GM12891 (cell line): Measurements from ENCODE around the gene B3GNT3.
A peak's percentile ranks its signal among the peaks of the same experiment; 100 is the strongest.

Experiments
- DNase-seq: peaks from one replicate; pipeline ENCODE4 v3.0.0; 2011; ENCODE audit warnings: low spot score; ENCODE audit not compliant: insufficient read length
- FAIRE-seq: peaks from 2 replicates; lab custom pipeline; 2011; peaks lifted over from hg19 to GRCh38; lab: Jason Lieb, UNC
- PAX5 ChIP-seq: IDR thresholded peaks from 2 replicates; pipeline ENCODE4 v1.6.1; 2011; ENCODE audit warnings: low read length, moderate library complexity, mild to moderate bottlenecking; ENCODE audit not compliant: insufficient read depth, severe bottlenecking
- POLR2A ChIP-seq: IDR thresholded peaks from 2 replicates; pipeline ENCODE4 v1.6.1; 2011; ENCODE audit warnings: low read depth, low read length, control low read depth
- POLR2AphosphoS5 ChIP-seq: IDR thresholded peaks from 2 replicates; pipeline ENCODE4 v1.6.1; 2011; ENCODE audit warnings: low read depth, low read length, control low read depth
- POU2F2 ChIP-seq: IDR thresholded peaks from 2 replicates; pipeline ENCODE4 v1.6.1; 2011; ENCODE audit warnings: low read depth, mild to moderate bottlenecking, control low read depth, low read length, moderate library complexity
- SPI1 ChIP-seq: IDR thresholded peaks from 2 replicates; pipeline ENCODE4 v1.6.1; 2011; ENCODE audit warnings: low read depth, low read length, control low read depth
- TAF1 ChIP-seq: IDR thresholded peaks from 2 replicates; pipeline ENCODE4 v1.6.1; 2011; ENCODE audit warnings: low read depth, low read length, control low read depth

Gene B3GNT3

DNA sequence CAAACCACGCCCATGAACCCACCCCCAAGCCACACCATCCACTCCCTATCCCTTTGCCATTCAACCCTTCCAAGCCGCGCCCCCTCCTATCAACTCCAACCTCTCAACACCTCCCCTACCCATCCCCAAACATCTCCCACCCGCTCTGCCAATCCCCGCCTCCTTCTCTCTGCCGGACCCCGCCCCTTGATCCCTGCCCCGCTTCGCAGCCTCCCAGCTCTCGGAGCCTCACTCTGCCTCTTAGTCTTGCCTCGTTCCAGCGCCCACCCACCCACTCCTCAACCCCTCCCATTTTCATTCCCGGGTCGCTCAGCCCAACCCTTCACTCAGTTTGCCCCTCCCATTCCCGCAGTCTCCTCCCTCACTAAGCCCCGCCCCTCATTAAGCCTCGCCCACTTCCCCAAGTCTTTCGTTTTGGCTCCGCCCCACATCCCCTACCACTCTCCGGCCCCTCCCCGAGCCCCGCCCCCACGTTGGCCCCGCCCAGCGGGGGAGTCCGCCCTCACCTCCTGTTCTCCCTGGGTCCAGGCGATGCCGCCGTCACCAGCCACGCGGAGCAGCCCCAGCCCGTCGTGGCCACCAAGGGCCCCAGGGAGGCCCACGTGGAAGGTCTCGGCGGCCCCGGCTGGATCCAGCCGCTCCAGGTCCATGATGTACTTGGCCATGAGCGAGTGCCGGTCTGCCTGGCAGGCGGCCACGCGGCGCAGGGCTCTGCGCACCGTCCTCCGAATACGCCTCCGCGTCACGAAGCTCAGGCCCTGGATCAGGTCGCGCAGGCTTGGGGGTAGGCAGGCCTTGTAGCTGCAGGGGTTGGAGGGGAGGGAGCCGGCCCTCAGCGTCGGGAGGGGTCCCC lies 47.1 kb downstream of the B3GNT3 start:
- TF ChIP-seq SPI1 (no peak), POLR2AphosphoS5 (no peak), PAX5 (no peak), POU2F2 (no peak; the same call in 1 of the 2 replicates), TAF1 (no peak), POLR2A (no peak)
- DNase-seq: peak; percentile 73
- no peak for FAIRE-seq

DNA sequence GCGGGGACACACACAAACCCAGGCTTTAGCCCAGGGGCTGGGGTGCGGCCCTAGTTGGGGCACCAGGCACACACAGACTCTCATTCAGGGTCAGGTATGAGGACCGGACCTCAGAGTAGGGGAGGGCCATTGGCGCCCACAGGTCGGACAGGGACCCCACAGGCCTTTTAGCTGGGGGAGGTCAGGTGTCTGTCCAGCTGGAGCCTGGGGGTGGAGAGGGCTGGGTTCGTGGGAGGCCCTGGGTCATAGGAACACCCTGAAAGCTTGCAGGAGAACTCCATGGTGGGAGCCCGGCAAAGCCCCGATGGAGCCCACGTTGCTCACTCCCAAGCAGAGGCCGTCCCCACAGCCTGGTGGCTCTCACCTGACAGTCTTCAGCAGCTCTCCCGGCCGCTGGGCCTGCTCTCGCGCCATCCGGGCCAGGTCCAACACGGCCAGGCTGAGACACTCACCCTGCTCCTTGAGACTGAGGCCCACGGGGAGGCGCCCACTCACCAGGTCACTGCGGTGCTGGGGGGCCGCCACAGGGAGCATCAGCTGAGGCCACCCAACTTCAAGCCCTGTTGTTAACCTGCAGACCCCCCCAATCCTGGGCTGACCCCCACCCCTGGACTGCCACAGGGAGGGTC lies 47.8 kb downstream of the B3GNT3 start:
- FAIRE-seq: no peak
- TF ChIP-seq PAX5 (no peak), SPI1 (no peak), POLR2AphosphoS5 (no peak), POU2F2 (no peak), TAF1 (no peak), POLR2A (no peak)

DNA sequence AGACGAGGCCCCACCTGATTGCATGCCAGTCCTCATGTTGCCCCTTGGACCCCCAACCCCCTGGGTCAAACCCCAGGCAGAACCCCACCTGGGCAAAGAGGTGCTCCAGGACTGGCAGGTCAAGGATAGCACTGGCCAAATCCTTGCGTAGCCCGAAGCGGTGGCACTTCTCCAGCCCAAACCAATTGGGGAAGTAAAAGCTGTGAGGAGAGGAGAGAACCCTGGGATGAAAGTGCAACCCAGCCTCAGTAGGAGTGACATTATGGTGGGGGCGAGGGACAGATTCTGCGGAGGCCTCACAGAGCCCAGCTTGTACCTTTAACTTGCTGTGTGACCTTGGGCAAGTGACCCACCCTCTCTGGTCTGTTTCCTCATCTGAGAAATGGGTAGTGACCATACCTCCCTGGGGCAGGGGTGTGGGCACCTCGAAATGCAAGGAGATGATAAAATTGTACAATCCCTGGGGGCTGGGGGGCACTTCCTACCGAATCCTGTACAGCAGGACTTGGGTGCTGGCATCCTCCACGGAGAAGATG lies 48.4 kb downstream of the B3GNT3 start:
- TF ChIP-seq POU2F2: no peak
- TF ChIP-seq PAX5: no peak
- TF ChIP-seq TAF1: no peak
- FAIRE-seq (no peak), DNase-seq (no peak)

More for the DNA sequence above, 47.8 kb downstream of the B3GNT3 start:
- no peak for DNase-seq

DNA sequence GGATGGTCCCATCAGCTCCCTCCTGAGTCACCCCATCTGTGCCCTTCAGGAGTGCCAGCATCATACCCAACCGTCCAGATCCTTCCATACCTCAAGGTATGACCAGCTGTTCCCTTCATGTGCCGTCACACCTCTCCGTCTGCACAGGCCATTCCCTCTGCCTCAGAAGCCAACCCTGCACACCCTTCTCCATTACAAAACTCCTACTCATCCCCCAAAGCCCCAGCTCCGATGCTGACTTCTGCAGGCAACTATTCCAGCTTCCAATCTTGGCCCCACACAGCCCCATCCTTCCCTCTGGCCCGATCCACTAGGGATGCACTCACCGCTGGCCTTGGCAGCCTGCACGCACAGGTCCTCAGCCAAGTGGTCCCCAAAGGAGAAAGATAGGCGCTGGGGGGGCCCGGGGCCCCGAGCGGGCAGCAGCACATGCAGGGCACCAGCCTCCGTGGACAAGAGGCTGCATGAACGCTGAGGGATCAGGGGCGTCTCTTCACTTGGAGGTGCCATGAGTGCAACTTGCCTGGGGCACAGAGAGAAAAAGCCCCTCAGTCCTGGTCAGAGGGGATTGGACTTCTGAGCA lies 49.1 kb downstream of the B3GNT3 start:
- no peak for FAIRE-seq
- no peak for DNase-seq
- TF ChIP-seq POLR2AphosphoS5 (no peak), PAX5 (no peak), SPI1 (no peak), POLR2A (no peak), POU2F2 (no peak), TAF1 (no peak)

DNA sequence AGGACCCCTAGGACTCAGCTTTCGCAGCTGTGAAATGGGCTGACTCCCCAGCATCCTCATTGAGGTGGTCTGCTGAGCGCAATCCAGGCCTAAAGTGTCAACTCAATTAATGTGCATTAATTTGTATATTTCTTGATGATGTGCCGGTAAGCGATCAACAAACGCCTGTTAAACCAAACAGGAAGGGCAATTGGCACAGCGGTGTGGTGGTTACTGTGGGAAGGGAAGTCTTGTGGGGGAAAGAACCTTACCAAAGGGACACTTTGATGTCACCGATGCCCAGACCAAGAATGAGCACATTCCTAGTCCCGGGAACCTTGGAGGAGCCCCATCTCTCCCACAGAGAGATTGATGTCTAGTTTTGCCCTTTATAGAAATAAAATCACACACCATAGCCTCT lies 51.2 kb downstream of the B3GNT3 start:
- TF ChIP-seq SPI1: no peak
- TF ChIP-seq POLR2A: no peak
- TF ChIP-seq POLR2AphosphoS5: no peak
- no peak for TF ChIP-seq TAF1
- no peak for TF ChIP-seq PAX5
- TF ChIP-seq POU2F2: no peak
- FAIRE-seq: no peak
- DNase-seq: no peak

DNA sequence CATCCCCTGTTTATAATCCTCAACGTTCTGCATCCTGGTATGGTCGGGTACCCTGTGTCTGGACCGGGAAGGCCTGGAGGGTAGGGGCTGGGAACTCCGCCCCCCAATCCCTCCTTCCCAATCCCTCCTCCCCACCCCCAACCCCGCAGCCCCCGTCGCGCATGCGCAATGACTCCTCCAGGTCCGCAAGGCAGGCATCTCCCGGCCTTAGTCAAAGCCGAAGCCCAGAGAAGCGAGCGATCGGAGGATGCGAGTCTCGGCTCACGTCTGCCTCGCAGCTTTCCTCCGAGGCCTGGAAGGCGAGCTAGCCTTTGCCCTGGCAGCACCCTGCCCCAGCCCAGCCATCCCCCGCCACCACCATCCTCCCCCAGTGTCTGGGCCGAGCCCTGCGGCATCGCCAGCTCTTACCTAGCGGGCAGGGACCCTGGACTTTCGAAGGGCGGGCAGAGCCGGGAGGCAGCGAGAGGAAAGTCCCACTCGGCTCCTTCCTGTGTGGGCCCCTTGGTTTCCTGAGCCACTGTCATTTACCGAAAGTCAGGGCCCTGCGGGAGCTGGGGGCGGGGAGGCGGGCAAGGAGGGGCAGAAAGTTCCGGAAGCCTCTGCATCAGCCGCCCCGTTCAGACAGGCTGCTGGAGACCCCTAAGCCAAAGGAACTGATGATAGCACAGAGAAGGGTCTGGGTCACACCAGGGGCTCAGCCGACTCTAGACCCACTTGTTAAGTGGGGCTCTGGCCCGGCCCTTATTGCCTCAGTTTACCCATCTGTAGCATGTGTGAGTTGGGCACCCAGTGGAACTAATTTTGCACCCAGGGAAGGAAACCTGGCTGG lies 52.8 kb downstream of the B3GNT3 start, which contains the start of gene JAK3:
JAK3 (minus strand) TSS at position 445 of the 829 bp plus-strand sequence. CDS start 3,565 bp downstream, outside the sequence.
- DNase-seq: peak; percentile 85
- peak; percentile 93 for FAIRE-seq
- TF ChIP-seq POU2F2: 0 out of 2 replicates have a peak, but pooled peaks have one; percentile 28
- peak; percentile 80 for TF ChIP-seq POLR2AphosphoS5
- TF ChIP-seq POLR2A: peak; percentile 76
- peak; percentile 9 for TF ChIP-seq PAX5
- no peak for TF ChIP-seq SPI1
- peak; percentile 59; the same call in 1 of the 2 replicates for TF ChIP-seq TAF1

DNA sequence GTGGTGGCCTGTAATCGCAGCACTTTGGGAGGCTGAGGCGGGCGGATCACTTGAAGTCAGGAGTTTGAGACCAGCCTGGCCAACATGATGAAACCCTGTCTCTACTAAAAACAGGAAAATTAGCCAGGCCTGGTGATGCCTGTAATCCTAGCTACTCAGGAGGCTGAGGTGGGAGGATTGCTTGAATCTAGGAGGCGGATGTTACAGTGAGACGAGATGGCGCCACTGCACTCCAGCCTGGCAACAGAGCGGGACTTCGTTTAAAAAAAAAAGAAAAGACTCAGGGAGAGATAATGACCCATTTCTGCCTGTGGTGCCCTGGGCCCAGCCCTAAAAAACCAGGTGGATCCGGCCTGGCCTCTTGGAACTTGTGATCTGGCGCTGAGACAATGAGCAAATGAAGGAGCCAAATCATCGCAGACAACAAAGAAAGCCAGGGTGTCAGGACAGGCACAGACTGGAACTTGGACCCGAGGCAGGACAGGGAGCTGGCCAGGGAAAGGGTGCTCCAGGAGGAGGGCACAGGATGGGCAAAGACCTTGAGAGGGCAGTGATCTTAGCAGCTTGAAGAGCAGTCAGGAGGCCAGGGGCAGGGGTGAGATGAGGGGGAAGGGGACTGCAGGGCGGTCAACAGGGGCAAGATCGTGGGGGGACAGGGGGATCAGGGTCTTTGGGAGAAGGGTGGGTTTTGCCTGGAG lies 53.8 kb downstream of the B3GNT3 start:
- TF ChIP-seq POLR2AphosphoS5 (no peak), TAF1 (no peak), PAX5 (no peak), POLR2A (no peak), POU2F2 (no peak), SPI1 (no peak)

DNA sequence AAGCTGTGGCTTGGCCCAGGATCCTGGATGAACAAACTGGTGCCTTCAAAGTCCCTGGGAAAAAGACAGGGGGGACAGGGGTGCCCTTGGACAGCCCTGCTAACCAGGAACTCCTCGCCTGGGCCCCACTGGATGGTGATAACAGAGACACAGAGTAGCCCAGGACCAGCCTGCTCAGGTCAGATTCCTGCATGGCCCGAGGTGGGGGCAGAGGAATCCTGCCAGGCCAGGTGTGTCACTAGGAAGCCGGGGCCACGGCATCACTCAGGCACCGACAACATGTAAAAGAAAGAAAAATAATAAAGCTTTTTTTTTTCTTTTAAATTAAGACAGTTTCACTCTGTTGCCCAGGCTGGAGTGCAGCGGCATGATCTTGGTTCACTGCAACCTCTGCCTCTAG lies 59.1 kb downstream of the B3GNT3 start:
- no peak for TF ChIP-seq POLR2AphosphoS5
- TF ChIP-seq SPI1: no peak
- TF ChIP-seq POU2F2: no peak
- TF ChIP-seq POLR2A: no peak
- TF ChIP-seq PAX5: no peak
- FAIRE-seq (no peak), DNase-seq (no peak)

More for the DNA sequence above, 53.8 kb downstream of the B3GNT3 start:
- FAIRE-seq (no peak), DNase-seq (no peak)
